Progenitor cell of endocrine pancreas (in vitro differentiated cells): ENCODE data around the gene PRDM5. TPM values are rescaled to one million over a fixed set of nuclear protein-coding genes. Genes with fewer than 3 reads are reported as not detected.

Experiments used
- DNase-seq: peaks from one replicate; pipeline ENCODE4 v3.0.0; 2021; ENCODE audit warnings: low spot score; ENCODE audit not compliant: unreplicated experiment
- H3K27ac Mint-ChIP-seq: 2 replicates; pipeline ENCODE4 v1.8.0; 2021; ENCODE audit warnings: mild to moderate bottlenecking, moderate library complexity, mixed read lengths
- H3K27me3 Mint-ChIP-seq: 2 replicates; pipeline ENCODE4 v1.8.0; 2021; ENCODE audit warnings: mixed read lengths
- H3K36me3 Mint-ChIP-seq: 2 replicates; pipeline ENCODE4 v1.8.0; 2022; ENCODE audit warnings: mixed read lengths; ENCODE audit not compliant: insufficient read depth
- H3K4me1 Mint-ChIP-seq: 2 replicates; pipeline ENCODE4 v1.8.0; 2021; ENCODE audit warnings: low read depth, mixed read lengths
- H3K4me3 Mint-ChIP-seq: 2 replicates; pipeline ENCODE4 v1.8.0; 2021; ENCODE audit warnings: low read depth, mild to moderate bottlenecking, moderate library complexity, mixed read lengths
- H3K9me3 Mint-ChIP-seq: 2 replicates; pipeline ENCODE4 v1.8.0; 2021; ENCODE audit warnings: low read depth, mixed read lengths
- CTCF ChIP-seq: fragments of 200-600 bp; sonication (generic); IDR thresholded peaks from one replicate; pipeline ENCODE4 v1.5.0; 2021; ENCODE audit warnings: antibody characterized with exemption, mild to moderate bottlenecking; ENCODE audit not compliant: unreplicated experiment
- total RNA-seq: library from RNA; stranded (reverse); gene quantifications from 2 replicates; pipeline ENCODE4 v1.2.1, GENCODE V29; 2021

Gene PRDM5
- total RNA-seq, 1 donor from 2014 or later, result 18.9 TPM

- H3K36me3 Mint-ChIP-seq, result no peaks in the 10 kb centered on the region
- H3K9me3 Mint-ChIP-seq, result no peaks in the 10 kb centered on the region
- no peak overlapping the region for H3K4me3 Mint-ChIP-seq
- no peak for TF ChIP-seq CTCF
- no peak overlapping the region for H3K27ac Mint-ChIP-seq
- DNase-seq, result no peak
- no peaks in the 10 kb centered on the region for H3K4me1 Mint-ChIP-seq
- no peaks in the 10 kb centered on the region for H3K27me3 Mint-ChIP-seq
Measured at GRCh38 chr4:120761070-120761469, 161.5 kb downstream of the PRDM5 start.

DNA sequence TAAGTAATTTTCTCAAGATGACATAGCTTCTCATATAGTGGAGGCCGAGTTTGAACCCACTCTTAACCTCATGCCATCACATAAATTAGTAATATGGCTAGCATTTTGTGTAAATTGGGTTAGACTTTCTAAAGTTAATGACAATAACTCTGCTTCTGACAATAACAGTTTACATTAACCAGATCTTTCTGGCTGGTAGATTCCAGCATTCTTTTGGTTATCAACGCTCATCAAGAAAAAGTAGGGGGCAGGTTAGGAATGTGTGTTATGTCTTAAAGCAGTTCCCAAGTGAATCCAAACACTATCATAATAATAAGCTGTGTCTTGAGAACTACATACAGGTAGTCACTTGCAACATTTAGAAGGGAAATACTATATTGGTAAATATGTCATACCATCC, 162.5 kb downstream of the PRDM5 start:
- Mint-ChIP-seq H3K27ac (no peak overlapping the region), H3K27me3 (no peaks in the 10 kb centered on the region), H3K4me1 (no peaks in the 10 kb centered on the region), H3K9me3 (no peaks in the 10 kb centered on the region), H3K36me3 (no peaks in the 10 kb centered on the region), H3K4me3 (no peak overlapping the region)
- TF ChIP-seq CTCF, result no peak
- no peak for DNase-seq

GRCh38 chr4:120755864-120756263, 166.7 kb downstream of the PRDM5 start:
- no peak overlapping the region for H3K4me3 Mint-ChIP-seq
- H3K36me3 Mint-ChIP-seq, result peaks cover 11% of the 10 kb centered on the region
- peaks cover 7% of the 10 kb centered on the region for H3K9me3 Mint-ChIP-seq
- H3K4me1 Mint-ChIP-seq, result no peaks in the 10 kb centered on the region
- no peaks in the 10 kb centered on the region for H3K27me3 Mint-ChIP-seq
- TF ChIP-seq CTCF, result no peak
- DNase-seq, result no peak
- H3K27ac Mint-ChIP-seq, result no peak overlapping the region

DNA sequence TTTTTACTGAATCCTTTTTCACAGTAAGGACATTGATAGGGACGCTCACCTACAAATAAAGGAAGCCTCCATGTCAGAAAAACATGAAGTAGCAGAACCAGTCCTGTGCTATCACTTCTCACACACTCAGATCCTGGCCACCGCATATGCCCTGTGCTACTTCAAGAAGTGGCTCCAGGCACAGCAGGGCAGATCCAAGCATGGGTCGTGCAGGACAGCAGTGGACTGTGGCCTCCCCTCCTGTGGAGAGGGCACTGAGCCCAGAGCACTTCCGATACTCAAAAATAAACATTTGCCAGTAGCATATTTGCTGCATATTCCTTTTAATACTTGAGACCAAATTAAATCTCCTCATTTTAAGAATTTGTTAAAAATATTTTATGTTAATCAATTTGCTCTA, 167.9 kb downstream of the PRDM5 start:
- no peak for TF ChIP-seq CTCF
- Mint-ChIP-seq H3K27me3 (no peaks in the 10 kb centered on the region), H3K36me3 (peaks cover 16% of the 10 kb centered on the region), H3K4me1 (no peaks in the 10 kb centered on the region), H3K9me3 (peaks cover 12% of the 10 kb centered on the region), H3K4me3 (no peak overlapping the region), H3K27ac (no peak overlapping the region)
- no peak for DNase-seq

GRCh38 chr4:120753854-120754253, 168.7 kb downstream of the PRDM5 start:
- Mint-ChIP-seq H3K27ac (no peak overlapping the region), H3K27me3 (no peaks in the 10 kb centered on the region), H3K4me3 (no peak overlapping the region), H3K36me3 (peaks cover 18% of the 10 kb centered on the region), H3K4me1 (no peaks in the 10 kb centered on the region), H3K9me3 (peaks cover 12% of the 10 kb centered on the region)
- TF ChIP-seq CTCF, result no peak
- no peak for DNase-seq
